Measurements from ENCODE around the gene TNS1.
"Not testable (repeated sequence)": the region's sequence is repeated elsewhere in the genome, so short reads cannot be mapped to it uniquely, and the experiment has no call there.

Gene TNS1

GRCh38 chr2:218020966-218021535 is 18.3 kb upstream of the TNS1 start:
- no peak overlapping the region for H3K4me3 ChIP-seq (ENCODE audit: low read depth in 1 of 2, low read length in 1 of 2)
- H3K9me3 ChIP-seq, result no peaks in the 10 kb centered on the region
- no peak overlapping the region for H3K27ac ChIP-seq

GRCh38 chr2:218020281-218020680 is 17.5 kb upstream of the TNS1 start:
- no peak for TF ChIP-seq CTCF (IDR thresholded peaks at IDR 0.05)
- Histone ChIP-seq H3K27ac (no peak overlapping the region), H3K9me3 (no peaks in the 10 kb centered on the region), H3K27me3 (no peaks in the 10 kb centered on the region), H3K4me1 (ENCODE audit: control insufficient read depth in 1 of 2, insufficient read depth in 1 of 2, low read depth in 1 of 2, low read length in 1 of 2) (peaks cover 10 to 14% of the 10 kb centered on the region in 2 experiments), H3K4me3 (ENCODE audit: low read depth in 1 of 2, low read length in 1 of 2) (no peak overlapping the region), H3K36me3 (no peaks in the 10 kb centered on the region)

More at GRCh38 chr2:218020966-218021535, 18.3 kb upstream of the TNS1 start:
- no peak for TF ChIP-seq CTCF (IDR thresholded peaks at IDR 0.05)
- H3K4me1 ChIP-seq (ENCODE audit: control insufficient read depth in 1 of 2, insufficient read depth in 1 of 2, low read depth in 1 of 2, low read length in 1 of 2), result peaks cover 10 to 14% of the 10 kb centered on the region in 2 experiments
- H3K36me3 ChIP-seq, result no peaks in the 10 kb centered on the region
- no peaks in the 10 kb centered on the region for H3K27me3 ChIP-seq

- no peaks in the 10 kb centered on the region for H3K9me3 ChIP-seq
- H3K36me3 ChIP-seq, result no peaks in the 10 kb centered on the region
- TF ChIP-seq CTCF (IDR thresholded peaks at IDR 0.05), result no peak
- H3K4me1 ChIP-seq (ENCODE audit: control insufficient read depth in 1 of 2, insufficient read depth in 1 of 2, low read depth in 1 of 2, low read length in 1 of 2), result peaks cover 10 to 14% of the 10 kb centered on the region in 2 experiments
- no peak overlapping the region for H3K4me3 ChIP-seq (ENCODE audit: low read depth in 1 of 2, low read length in 1 of 2)
- no peaks in the 10 kb centered on the region for H3K27me3 ChIP-seq
- no peak overlapping the region for H3K27ac ChIP-seq
These were observed 16.7 kb upstream of the TNS1 start for GRCh38 chr2:218019411-218020060.

GRCh38 chr2:218018842-218019125 is 16.0 kb upstream of the TNS1 start:
- not testable (repeated sequence) for H3K27me3 ChIP-seq
- H3K4me1 ChIP-seq (ENCODE audit: control insufficient read depth in 1 of 2, insufficient read depth in 1 of 2, low read depth in 1 of 2, low read length in 1 of 2), result peaks cover 10 to 14% of the 10 kb centered on the region in 2 experiments

GRCh38 chr2:218017211-218018053 is 14.6 kb upstream of the TNS1 start:
- Histone ChIP-seq H3K27me3 (peaks cover under 1% of the 10 kb centered on the region), H3K4me1 (ENCODE audit: control insufficient read depth in 1 of 2, insufficient read depth in 1 of 2, low read depth in 1 of 2, low read length in 1 of 2) (peaks cover 10 to 14% of the 10 kb centered on the region in 2 experiments), H3K9me3 (no peaks in the 10 kb centered on the region), H3K36me3 (no peaks in the 10 kb centered on the region), H3K4me3 (ENCODE audit: low read depth in 1 of 2, low read length in 1 of 2) (no peak overlapping the region), H3K27ac (no peak overlapping the region)
- no peak for TF ChIP-seq CTCF (IDR thresholded peaks at IDR 0.05)

More at GRCh38 chr2:218018842-218019125, 16.0 kb upstream of the TNS1 start:
- H3K36me3 ChIP-seq; H3K27ac ChIP-seq; H3K4me3 ChIP-seq (ENCODE audit: low read depth in 1 of 2, low read length in 1 of 2); H3K9me3 ChIP-seq: not testable (repeated sequence)

GRCh38 chr2:218016810-218017209 is 14.0 kb upstream of the TNS1 start:
- Histone ChIP-seq H3K4me1 (ENCODE audit: control insufficient read depth in 1 of 2, insufficient read depth in 1 of 2, low read depth in 1 of 2, low read length in 1 of 2) (peaks cover 10 to 14% of the 10 kb centered on the region in 2 experiments), H3K4me3 (ENCODE audit: low read depth in 1 of 2, low read length in 1 of 2) (no peak overlapping the region), H3K36me3 (no peaks in the 10 kb centered on the region), H3K9me3 (no peaks in the 10 kb centered on the region), H3K27ac (no peak overlapping the region), H3K27me3 (peaks cover 7% of the 10 kb centered on the region)
- TF ChIP-seq CTCF (IDR thresholded peaks at IDR 0.05), result no peak

Measured in neutrophil (primary cell).